ENCODE measurements around the gene NEDD4L. TPM values are rescaled to one million over a fixed set of nuclear protein-coding genes. Genes with fewer than 3 reads are reported as not detected.
A peak's percentile ranks its signal among the peaks of the same experiment; 100 is the strongest.

The NEDD4L gene
- total and polyA plus RNA-seq, 7 donors = 52.0 to 104 (median 57.4) TPM

DNA sequence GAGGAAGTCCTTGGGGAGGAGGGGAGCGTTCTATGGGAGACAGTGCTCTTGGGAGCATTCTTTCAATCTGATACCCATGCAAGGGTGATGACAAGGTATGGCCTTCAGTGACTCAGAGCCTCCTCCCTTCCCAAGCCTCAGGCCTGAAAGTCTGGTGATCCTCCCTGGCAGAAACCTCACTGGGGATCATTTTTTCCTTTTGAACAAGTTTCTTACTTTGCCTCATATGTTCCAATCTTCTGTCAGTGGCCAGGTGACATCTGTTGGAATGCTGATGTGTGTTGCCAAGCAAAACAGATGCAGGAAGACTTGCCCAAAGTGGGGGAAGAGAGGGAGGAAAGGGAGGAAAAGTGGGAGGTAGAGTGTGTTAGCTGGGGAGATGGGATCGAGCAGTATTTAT, 224.8 kb downstream of the NEDD4L start:
- Histone ChIP-seq H3K4me3 (no peak overlapping the region), H3K4me1 (peaks cover 0 to 55% (median 25%) of the 10 kb centered on the region in 4 donors), H3K9me3 (no peaks in the 10 kb centered on the region), H3K36me3 (no peaks in the 10 kb centered on the region), H3K27ac (no peak overlapping the region), H3K27me3 (no peaks in the 10 kb centered on the region)
- 89 to 94% methylated on average over 2 of the region's 2 CpGs for whole genome bisulfite sequencing, 2 donors
- no peak for DNase-seq
- intact Hi-C loops (cut with DNase I) = no loop called here
- TF ChIP-seq POLR2AphosphoS5 (IDR thresholded peaks at IDR 0.05) (peak in 1 of 4 donors; percentile 5), EP300 (IDR thresholded peaks at IDR 0.05) (no peak)

DNA sequence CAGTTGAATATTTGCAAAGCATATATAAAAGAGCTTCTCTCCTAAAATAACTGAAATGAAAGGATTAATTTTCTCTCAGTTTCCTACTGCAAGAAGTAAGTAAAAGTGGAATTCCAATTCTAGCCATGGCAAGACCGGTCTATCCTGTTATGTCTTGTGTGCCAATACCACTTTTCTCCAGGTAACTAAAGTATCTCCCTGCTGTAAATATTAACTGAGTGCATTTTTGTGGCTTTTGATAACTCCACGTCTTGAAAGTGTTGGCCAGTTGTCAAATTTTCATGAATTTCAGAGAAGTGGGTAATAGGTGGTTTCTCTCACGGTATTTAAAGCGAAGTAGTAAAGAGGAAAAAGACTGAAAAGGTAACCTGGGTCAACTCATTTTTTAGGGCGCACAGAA, 225.9 kb downstream of the NEDD4L start:
- Histone ChIP-seq H3K27ac (peak overlapping the region in 1 of 4 donors; percentile 27), H3K4me1 (peaks cover 0 to 44% (median 18%) of the 10 kb centered on the region in 4 donors), H3K4me3 (no peak overlapping the region), H3K36me3 (no peaks in the 10 kb centered on the region), H3K9me3 (no peaks in the 10 kb centered on the region), H3K27me3 (no peaks in the 10 kb centered on the region)
- DNase-seq = no peak
- 71 to 81% methylated on average over 5 of the region's 5 CpGs for WGBS, 2 donors
- intact Hi-C loops (cut with DNase I) = no loop called here
- TF ChIP-seq POLR2AphosphoS5 (IDR thresholded peaks at IDR 0.05) (no peak), EP300 (IDR thresholded peaks at IDR 0.05) (no peak), POLR2A (IDR thresholded peaks at IDR 0.05) (no peak)
- TF ChIP-seq, protein P1, sequence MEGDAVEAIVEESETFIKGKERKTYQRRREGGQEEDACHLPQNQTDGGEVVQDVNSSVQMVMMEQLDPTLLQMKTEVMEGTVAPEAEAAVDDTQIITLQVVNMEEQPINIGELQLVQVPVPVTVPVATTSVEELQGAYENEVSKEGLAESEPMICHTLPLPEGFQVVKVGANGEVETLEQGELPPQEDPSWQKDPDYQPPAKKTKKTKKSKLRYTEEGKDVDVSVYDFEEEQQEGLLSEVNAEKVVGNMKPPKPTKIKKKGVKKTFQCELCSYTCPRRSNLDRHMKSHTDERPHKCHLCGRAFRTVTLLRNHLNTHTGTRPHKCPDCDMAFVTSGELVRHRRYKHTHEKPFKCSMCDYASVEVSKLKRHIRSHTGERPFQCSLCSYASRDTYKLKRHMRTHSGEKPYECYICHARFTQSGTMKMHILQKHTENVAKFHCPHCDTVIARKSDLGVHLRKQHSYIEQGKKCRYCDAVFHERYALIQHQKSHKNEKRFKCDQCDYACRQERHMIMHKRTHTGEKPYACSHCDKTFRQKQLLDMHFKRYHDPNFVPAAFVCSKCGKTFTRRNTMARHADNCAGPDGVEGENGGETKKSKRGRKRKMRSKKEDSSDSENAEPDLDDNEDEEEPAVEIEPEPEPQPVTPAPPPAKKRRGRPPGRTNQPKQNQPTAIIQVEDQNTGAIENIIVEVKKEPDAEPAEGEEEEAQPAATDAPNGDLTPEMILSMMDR (IDR thresholded peaks at IDR 0.05) = no peak

DNA sequence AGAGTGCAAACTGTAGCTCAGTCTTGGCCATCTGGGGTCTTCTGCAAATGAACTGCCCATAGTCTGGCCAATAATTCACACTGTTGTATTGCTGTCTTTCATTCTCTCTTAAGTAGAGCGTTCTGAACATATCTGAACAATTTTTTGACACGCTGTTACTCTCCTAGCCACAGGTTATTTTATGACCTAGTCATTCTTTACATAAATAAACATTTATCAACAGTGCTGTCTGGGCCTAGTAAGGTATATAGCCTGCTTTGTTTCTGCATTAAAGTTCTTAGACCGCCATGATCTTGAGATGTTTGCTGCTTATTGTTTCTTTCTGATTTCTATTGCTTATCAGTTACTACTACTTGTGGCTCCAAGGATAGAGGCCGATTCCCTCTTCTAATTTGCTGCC, 226.4 kb downstream of the NEDD4L start:
- no peak overlapping the region for H3K4me3 ChIP-seq
- intact Hi-C loops (cut with DNase I) = no loop called here
- H3K27me3 ChIP-seq = no peaks in the 10 kb centered on the region
- TF ChIP-seq POLR2A (IDR thresholded peaks at IDR 0.05) (no peak), EP300 (IDR thresholded peaks at IDR 0.05) (no peak), POLR2AphosphoS5 (IDR thresholded peaks at IDR 0.05) (no peak)
- TF ChIP-seq, protein P1 (IDR thresholded peaks at IDR 0.05) = no peak
- no peak for DNase-seq
- H3K4me1 ChIP-seq = peaks cover 0 to 39% (median 17%) of the 10 kb centered on the region in 4 donors
- no peaks in the 10 kb centered on the region for H3K36me3 ChIP-seq
- no peaks in the 10 kb centered on the region for H3K9me3 ChIP-seq
- WGBS, 2 donors = 89 to 92% methylated on average over 4 of the region's 4 CpGs
- peak overlapping the region in 1 of 4 donors; percentile 27 for H3K27ac ChIP-seq

DNA sequence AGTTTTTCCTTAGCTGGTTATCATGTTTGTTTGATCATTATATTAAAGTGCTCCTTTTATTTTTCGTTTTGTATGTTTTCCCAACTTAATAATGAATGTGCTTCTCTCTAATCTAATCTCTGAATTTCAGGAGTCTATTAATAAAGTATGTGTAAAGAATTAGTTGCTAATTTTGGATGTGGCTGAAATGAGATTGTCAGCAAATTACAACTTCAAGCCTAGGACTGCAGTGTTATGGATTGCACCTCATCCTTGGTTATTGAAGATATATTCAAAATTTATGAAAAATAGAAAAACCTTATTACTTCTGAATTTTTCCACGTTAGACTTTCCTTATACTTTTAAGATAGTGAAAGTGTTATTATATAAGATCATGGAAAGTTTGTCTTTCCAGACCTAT, 227.7 kb downstream of the NEDD4L start:
- Histone ChIP-seq H3K27ac (no peak overlapping the region), H3K9me3 (no peaks in the 10 kb centered on the region), H3K36me3 (no peaks in the 10 kb centered on the region), H3K4me3 (no peak overlapping the region), H3K4me1 (peaks cover 0 to 36% (median 21%) of the 10 kb centered on the region in 4 donors), H3K27me3 (no peaks in the 10 kb centered on the region)
- DNase-seq = no peak
- WGBS, 2 donors = 50 to 82% methylated on average over 2 of the region's 2 CpGs
- intact Hi-C loops (cut with DNase I) = no loop called here
- TF ChIP-seq POLR2A (IDR thresholded peaks at IDR 0.05) = no peak
- TF ChIP-seq EP300 (IDR thresholded peaks at IDR 0.05) = no peak
- no peak for TF ChIP-seq POLR2AphosphoS5 (IDR thresholded peaks at IDR 0.05)
- TF ChIP-seq, protein P1 (IDR thresholded peaks at IDR 0.05) = no peak

DNA sequence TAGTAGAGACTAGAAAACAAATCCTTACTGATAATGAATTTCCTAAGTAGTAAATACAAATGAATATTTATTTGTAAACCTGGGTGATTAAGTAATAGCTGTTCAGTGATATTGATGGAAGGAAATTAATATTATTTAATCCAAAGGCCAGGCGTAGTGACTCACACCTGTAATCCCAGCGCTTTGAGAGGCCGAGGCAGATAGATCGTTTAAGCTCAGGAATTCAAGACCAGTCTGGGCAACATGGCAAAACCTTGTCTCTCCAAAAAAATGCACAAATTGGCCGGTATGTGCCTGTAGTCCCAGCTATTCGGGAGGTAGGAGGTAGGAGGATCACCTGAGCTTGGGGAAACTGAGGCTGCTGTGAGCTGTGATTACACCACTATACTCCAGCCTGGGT, 228.2 kb downstream of the NEDD4L start:
- TF ChIP-seq POLR2AphosphoS5 (IDR thresholded peaks at IDR 0.05) = no peak
- TF ChIP-seq EP300 (IDR thresholded peaks at IDR 0.05) = no peak
- TF ChIP-seq POLR2A (IDR thresholded peaks at IDR 0.05) = no peak
- TF ChIP-seq, protein P1 (IDR thresholded peaks at IDR 0.05) = no peak
- 96% methylated on average over 6 of the region's 6 CpGs for whole genome bisulfite sequencing, 2 donors
- no peaks in the 10 kb centered on the region for H3K27me3 ChIP-seq
- H3K4me3 ChIP-seq = no peak overlapping the region
- intact Hi-C loops (cut with DNase I) = no loop called here
- no peak for DNase-seq
- H3K27ac ChIP-seq = no peak overlapping the region
- no peaks in the 10 kb centered on the region for H3K9me3 ChIP-seq
- H3K36me3 ChIP-seq = no peaks in the 10 kb centered on the region
- peaks cover 0 to 36% (median 26%) of the 10 kb centered on the region in 4 donors for H3K4me1 ChIP-seq

Measured in sigmoid colon (tissue), 7 donors.